Mesenchymal stem cell (in vitro differentiated cells and primary cell): ENCODE data around the gene ZFR.

Experiments
- DNase-seq: peaks from one replicate; pipeline ENCODE4 v3.0.0-alpha.2; 2013
- H2AFZ ChIP-seq: one replicate; pipeline ENCODE4 v1.6.1; 2013; ENCODE audit warnings: low read depth, mild to moderate bottlenecking, control low read depth, inconsistent platforms, low read length, moderate library complexity
- H2AK5ac ChIP-seq: 2 replicates; pipeline ENCODE4 v1.6.1; 2013; ENCODE audit warnings: low read length, moderate library complexity, mild to moderate bottlenecking, inconsistent platforms; ENCODE audit not compliant: severe bottlenecking
- H2BK120ac ChIP-seq: one replicate; pipeline ENCODE4 v1.6.1; 2013; ENCODE audit warnings: low read depth, mild to moderate bottlenecking, inconsistent platforms, low read length, moderate library complexity
- H2BK12ac ChIP-seq, 2 experiments: one replicate each; pipeline ENCODE4 v1.6.1; 2013; ENCODE audit warnings: inconsistent platforms in 2 of 2, low read length in 2 of 2, mild to moderate bottlenecking in 2 of 2, moderate library complexity in 2 of 2, control low read depth in 1 of 2
- H2BK15ac ChIP-seq: one replicate; pipeline ENCODE4 v1.6.1; 2013; ENCODE audit warnings: mild to moderate bottlenecking, low read depth, inconsistent platforms; ENCODE audit not compliant: poor library complexity, severe bottlenecking
- H2BK5ac ChIP-seq: 2 replicates; pipeline ENCODE4 v1.6.1; 2013; ENCODE audit warnings: low read depth, mild to moderate bottlenecking, low read length, control low read depth, inconsistent platforms; ENCODE audit not compliant: poor library complexity, severe bottlenecking
- H3K14ac ChIP-seq, 2 experiments: one replicate each; pipeline ENCODE4 v1.6.1; 2013; ENCODE audit warnings: inconsistent platforms in 2 of 2, low read length in 2 of 2, control low read depth in 1 of 2, mild to moderate bottlenecking in 1 of 2, moderate library complexity in 1 of 2
- H3K18ac ChIP-seq, 2 experiments: one replicate each; pipeline ENCODE4 v1.6.1; 2013; ENCODE audit warnings: inconsistent platforms in 2 of 2, low read length in 2 of 2, control low read depth in 1 of 2, low read depth in 1 of 2, mild to moderate bottlenecking in 1 of 2
- H3K23ac ChIP-seq, 2 experiments: one replicate each; pipeline ENCODE4 v1.6.1; 2013; ENCODE audit warnings: inconsistent platforms in 2 of 2, low read length in 2 of 2, mild to moderate bottlenecking in 2 of 2, moderate library complexity in 2 of 2, control low read depth in 1 of 2
- H3K27ac ChIP-seq: 2 replicates; pipeline ENCODE4 v1.5.1; 2013; ENCODE audit warnings: mild to moderate bottlenecking, moderate library complexity, low read length, control low read depth, inconsistent platforms; ENCODE audit not compliant: poor library complexity, severe bottlenecking
- H3K27me3 ChIP-seq, 2 experiments: 2 replicates each; pipeline versions ENCODE4 v1.6.1 to v1.7.0; 2013; ENCODE audit warnings: low read length in 2 of 2, mild to moderate bottlenecking in 2 of 2, moderate library complexity in 2 of 2, control low read depth in 1 of 2, inconsistent platforms in 1 of 2; ENCODE audit not compliant: control insufficient read depth in 1 of 2, insufficient read depth in 1 of 2
- H3K36me3 ChIP-seq, 2 experiments: 2 replicates each; pipeline versions ENCODE4 v1.6.1 to v1.7.0; 2013; ENCODE audit warnings: low read length in 2 of 2, control low read depth in 1 of 2, inconsistent platforms in 1 of 2, low read depth in 1 of 2, mild to moderate bottlenecking in 1 of 2; ENCODE audit not compliant: insufficient read depth in 2 of 2, control insufficient read depth in 1 of 2
- H3K4ac ChIP-seq, 2 experiments: one replicate each; pipeline ENCODE4 v1.6.1; 2013; ENCODE audit warnings: inconsistent platforms in 2 of 2, low read length in 2 of 2, mild to moderate bottlenecking in 2 of 2, moderate library complexity in 2 of 2, control low read depth in 1 of 2, low read depth in 1 of 2
- H3K4me1 ChIP-seq: 2 replicates; pipeline ENCODE4 v1.6.1; 2013; ENCODE audit warnings: low read depth, low read length, control low read depth; ENCODE audit not compliant: control insufficient read depth, insufficient read depth
- H3K4me2 ChIP-seq: 2 replicates; pipeline ENCODE4 v1.6.1; 2013; ENCODE audit warnings: low read length, mild to moderate bottlenecking, inconsistent platforms; ENCODE audit not compliant: poor library complexity, severe bottlenecking
- H3K4me3 ChIP-seq, 2 experiments: 2 replicates each; pipeline versions ENCODE4 v1.5.1 to v1.7.0; 2013; ENCODE audit warnings: low read length in 2 of 2, mild to moderate bottlenecking in 2 of 2, control low read depth in 1 of 2, low read depth in 1 of 2; ENCODE audit not compliant: insufficient read depth in 1 of 2
- H3K79me1 ChIP-seq: replicated peaks from 2 replicates; pipeline ENCODE4 v1.6.1; 2013; ENCODE audit warnings: mild to moderate bottlenecking, control low read depth, low read length, inconsistent platforms; ENCODE audit not compliant: poor library complexity, severe bottlenecking
- H3K9ac ChIP-seq: 2 replicates; pipeline ENCODE4 v1.7.0; 2013; ENCODE audit warnings: mild to moderate bottlenecking, low read length, moderate library complexity
- H3K9me3 ChIP-seq: 2 replicates; pipeline ENCODE4 v1.7.0; 2013; ENCODE audit warnings: mild to moderate bottlenecking, low read length; ENCODE audit not compliant: control insufficient read depth
- H4K8ac ChIP-seq: one replicate; pipeline ENCODE4 v1.6.1; 2013; ENCODE audit warnings: inconsistent platforms, mild to moderate bottlenecking, low read length, moderate library complexity
- H4K91ac ChIP-seq: one replicate; pipeline ENCODE4 v1.6.1; 2013; ENCODE audit warnings: mild to moderate bottlenecking, low read length, inconsistent platforms
- WGBS: methylation state at CpG from one replicate; pipeline ENCODE4 v1.1.7; 2013; ENCODE audit warnings: mixed read lengths; 5-methylcytosine and 5-hydroxymethylcytosine counted together

Gene ZFR

DNA sequence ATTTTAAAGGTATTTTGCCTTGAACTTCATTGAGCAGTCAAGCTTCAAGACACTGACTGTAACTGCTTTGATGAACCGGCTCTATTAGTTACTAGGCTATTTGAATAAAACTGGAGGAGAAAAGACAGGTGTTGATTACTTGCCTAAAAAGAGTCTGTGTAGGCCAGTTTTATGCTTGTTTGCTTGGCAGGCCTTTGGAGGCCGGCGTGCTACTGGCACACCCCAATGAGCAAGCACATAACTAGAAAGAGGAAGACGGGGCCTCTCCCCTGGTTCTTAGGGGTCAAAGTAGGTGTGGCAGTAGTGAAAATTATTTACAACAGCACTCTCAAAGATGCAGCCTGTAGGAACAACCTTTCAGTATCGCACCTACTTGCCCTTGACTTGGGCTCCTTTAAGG, 2.1 kb upstream of the ZFR start:
- H2BK12ac ChIP-seq = no peak overlapping the region
- no peaks in the 10 kb centered on the region for H3K36me3 ChIP-seq
- no peak overlapping the region for H4K91ac ChIP-seq
- no peak overlapping the region for H2AK5ac ChIP-seq
- H3K79me1 ChIP-seq = peaks cover 4% of the 10 kb centered on the region
- no peak overlapping the region for H3K9ac ChIP-seq
- no peak overlapping the region for H2BK5ac ChIP-seq
- H4K8ac ChIP-seq = no peak overlapping the region
- no peaks in the 10 kb centered on the region for H3K9me3 ChIP-seq
- H2AFZ ChIP-seq = no peak overlapping the region
- no peak overlapping the region for H3K14ac ChIP-seq
- no peak overlapping the region for H3K27ac ChIP-seq
- H3K4ac ChIP-seq = no peak overlapping the region
- no peak overlapping the region for H3K4me2 ChIP-seq
- H3K23ac ChIP-seq = no peak overlapping the region
- no peak overlapping the region for H3K18ac ChIP-seq
- H3K4me1 ChIP-seq = peaks cover 3% of the 10 kb centered on the region
- no peak overlapping the region for H3K4me3 ChIP-seq
- H3K27me3 ChIP-seq = no peaks in the 10 kb centered on the region
- H2BK15ac ChIP-seq = no peak overlapping the region
- H2BK120ac ChIP-seq = no peak overlapping the region
- no peak for DNase-seq
- 92% methylated on average over 4 of the region's 5 CpGs for WGBS

- no peak overlapping the region for H2BK5ac ChIP-seq
- peaks cover 4% of the 10 kb centered on the region for H3K79me1 ChIP-seq
- H2BK12ac ChIP-seq = no peak overlapping the region
- no peak overlapping the region for H4K91ac ChIP-seq
- H2AFZ ChIP-seq = no peak overlapping the region
- peaks cover 2 to 3% of the 10 kb centered on the region in 2 experiments for H3K36me3 ChIP-seq
- no peak overlapping the region for H2AK5ac ChIP-seq
- H3K4ac ChIP-seq = no peak overlapping the region
- no peak for DNase-seq
- H4K8ac ChIP-seq = no peak overlapping the region
- H3K9ac ChIP-seq = no peak overlapping the region
- no peak overlapping the region for H3K4me3 ChIP-seq
- no peak overlapping the region for H2BK120ac ChIP-seq
- no peak overlapping the region for H3K27ac ChIP-seq
- no peaks in the 10 kb centered on the region for H3K27me3 ChIP-seq
- peaks cover 4% of the 10 kb centered on the region for H3K4me1 ChIP-seq
- no peak overlapping the region for H3K4me2 ChIP-seq
- no peak overlapping the region for H2BK15ac ChIP-seq
- WGBS = 54% methylated on average over 19 of the region's 23 CpGs
- H3K9me3 ChIP-seq = no peaks in the 10 kb centered on the region
- no peak overlapping the region for H3K14ac ChIP-seq
- H3K23ac ChIP-seq = no peak overlapping the region
- no peak overlapping the region for H3K18ac ChIP-seq
These were observed 1.5 kb upstream of the ZFR start for GRCh38 chr5:32445831-32446614.

GRCh38 chr5:32445287-32445758, 783 bp upstream of the ZFR start:
- Histone ChIP-seq H3K9me3 (no peaks in the 10 kb centered on the region), H2BK15ac (no peak overlapping the region), H3K27ac (peak overlapping the region; percentile 38), H3K18ac (peak overlapping the region; percentile 52 to 90), H3K4me3 (peak overlapping the region; percentile 84 to 96), H3K4me2 (peak overlapping the region; percentile 96), H3K4me1 (peaks cover 5% of the 10 kb centered on the region), H3K9ac (peak overlapping the region; percentile 96), H3K79me1 (peaks cover 4% of the 10 kb centered on the region), H2BK120ac (no peak overlapping the region), H3K23ac (peak overlapping the region in 1 of 2 experiments; percentile 81), H2BK12ac (peak overlapping the region in 1 of 2 experiments; percentile 18), H4K91ac (no peak overlapping the region), H3K36me3 (peaks cover 4 to 6% of the 10 kb centered on the region in 2 experiments), H2AK5ac (no peak overlapping the region), H3K4ac (peak overlapping the region; percentile 54 to 70), H2BK5ac (no peak overlapping the region), H3K14ac (no peak overlapping the region), H2AFZ (peak overlapping the region; percentile 72), H4K8ac (peak overlapping the region; percentile 89), H3K27me3 (no peaks in the 10 kb centered on the region)
- 27% methylated on average over 10 of the region's 10 CpGs for WGBS
- no peak for DNase-seq

- H3K4me1 ChIP-seq = peaks cover 7% of the 10 kb centered on the region
- H3K23ac ChIP-seq = peak overlapping the region in 1 of 2 experiments; percentile 83
- peak overlapping the region; percentile 83 for H2BK5ac ChIP-seq
- DNase-seq = peak; percentile 63
- H2BK12ac ChIP-seq = peak overlapping the region in 1 of 2 experiments; percentile 83
- H2AK5ac ChIP-seq = no peak overlapping the region
- H3K4me3 ChIP-seq = peak overlapping the region; percentile 96
- peak overlapping the region; percentile 80 for H4K91ac ChIP-seq
- H3K9ac ChIP-seq = peak overlapping the region; percentile 96
- H3K14ac ChIP-seq = peak overlapping the region; percentile 62 to 97
- no peaks in the 10 kb centered on the region for H3K9me3 ChIP-seq
- under 1% methylated on average over 53 of the region's 83 CpGs for WGBS
- peak overlapping the region; percentile 99 for H4K8ac ChIP-seq
- H2BK120ac ChIP-seq = peak overlapping the region; percentile 95
- H2BK15ac ChIP-seq = peak overlapping the region; percentile 89
- H3K27me3 ChIP-seq = no peaks in the 10 kb centered on the region
- peak overlapping the region; percentile 36 for H2AFZ ChIP-seq
- H3K79me1 ChIP-seq = peaks cover 4% of the 10 kb centered on the region
- H3K36me3 ChIP-seq = peaks cover 4 to 12% of the 10 kb centered on the region in 2 experiments
- peak overlapping the region; percentile 90 to 99 for H3K18ac ChIP-seq
- H3K27ac ChIP-seq = peak overlapping the region; percentile 78
- H3K4ac ChIP-seq = peak overlapping the region; percentile 92 to 97
- H3K4me2 ChIP-seq = peak overlapping the region; percentile 96
These were observed 754 bp downstream of the ZFR start for GRCh38 chr5:32443541-32444430.
